AG09309 (cell line): ENCODE results near the gene SNORC.

Experiments used
- DNase-seq: peaks from one replicate; pipeline ENCODE4 v3.0.0-alpha.2; 2010; ENCODE audit warnings: low read depth
- H3K4me3 ChIP-seq: 2 replicates; pipeline ENCODE4 v1.5.1; 2011; ENCODE audit warnings: mild to moderate bottlenecking, low read depth, low read length, moderate library complexity; ENCODE audit not compliant: control insufficient read depth
- TF ChIP-seq, protein P1 (sequence below): IDR thresholded peaks from 2 replicates; pipeline ENCODE4 v1.5.1; 2011; ENCODE audit warnings: mild to moderate bottlenecking, low read depth, low read length, inconsistent platforms; ENCODE audit not compliant: insufficient read depth, control insufficient read depth; ENCODE audit errors: missing control alignments

The SNORC gene

DNA sequence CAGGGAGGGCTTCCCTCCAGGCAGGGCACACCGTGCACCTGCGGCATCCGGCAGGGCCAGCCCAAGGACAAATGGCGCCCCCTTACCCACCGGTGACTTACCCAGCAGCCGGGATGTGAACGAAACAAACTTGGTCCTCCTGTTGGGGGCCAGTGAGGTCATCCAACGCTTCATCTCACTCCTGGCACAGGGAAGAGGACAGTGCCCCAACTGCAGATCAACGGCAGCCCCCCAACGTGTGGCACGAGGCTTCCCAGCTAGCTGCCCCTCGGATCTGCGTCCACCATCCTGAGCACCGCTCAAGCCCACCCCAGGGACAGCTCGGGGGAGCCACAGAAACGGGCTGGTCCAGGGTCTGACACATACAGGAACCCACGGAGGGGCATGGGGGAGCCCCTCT lies 12.0 kb downstream of the SNORC start:
- no peak for DNase-seq
- TF ChIP-seq, protein P1, sequence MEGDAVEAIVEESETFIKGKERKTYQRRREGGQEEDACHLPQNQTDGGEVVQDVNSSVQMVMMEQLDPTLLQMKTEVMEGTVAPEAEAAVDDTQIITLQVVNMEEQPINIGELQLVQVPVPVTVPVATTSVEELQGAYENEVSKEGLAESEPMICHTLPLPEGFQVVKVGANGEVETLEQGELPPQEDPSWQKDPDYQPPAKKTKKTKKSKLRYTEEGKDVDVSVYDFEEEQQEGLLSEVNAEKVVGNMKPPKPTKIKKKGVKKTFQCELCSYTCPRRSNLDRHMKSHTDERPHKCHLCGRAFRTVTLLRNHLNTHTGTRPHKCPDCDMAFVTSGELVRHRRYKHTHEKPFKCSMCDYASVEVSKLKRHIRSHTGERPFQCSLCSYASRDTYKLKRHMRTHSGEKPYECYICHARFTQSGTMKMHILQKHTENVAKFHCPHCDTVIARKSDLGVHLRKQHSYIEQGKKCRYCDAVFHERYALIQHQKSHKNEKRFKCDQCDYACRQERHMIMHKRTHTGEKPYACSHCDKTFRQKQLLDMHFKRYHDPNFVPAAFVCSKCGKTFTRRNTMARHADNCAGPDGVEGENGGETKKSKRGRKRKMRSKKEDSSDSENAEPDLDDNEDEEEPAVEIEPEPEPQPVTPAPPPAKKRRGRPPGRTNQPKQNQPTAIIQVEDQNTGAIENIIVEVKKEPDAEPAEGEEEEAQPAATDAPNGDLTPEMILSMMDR: no peak
- H3K4me3 ChIP-seq: no peak overlapping the region

DNA sequence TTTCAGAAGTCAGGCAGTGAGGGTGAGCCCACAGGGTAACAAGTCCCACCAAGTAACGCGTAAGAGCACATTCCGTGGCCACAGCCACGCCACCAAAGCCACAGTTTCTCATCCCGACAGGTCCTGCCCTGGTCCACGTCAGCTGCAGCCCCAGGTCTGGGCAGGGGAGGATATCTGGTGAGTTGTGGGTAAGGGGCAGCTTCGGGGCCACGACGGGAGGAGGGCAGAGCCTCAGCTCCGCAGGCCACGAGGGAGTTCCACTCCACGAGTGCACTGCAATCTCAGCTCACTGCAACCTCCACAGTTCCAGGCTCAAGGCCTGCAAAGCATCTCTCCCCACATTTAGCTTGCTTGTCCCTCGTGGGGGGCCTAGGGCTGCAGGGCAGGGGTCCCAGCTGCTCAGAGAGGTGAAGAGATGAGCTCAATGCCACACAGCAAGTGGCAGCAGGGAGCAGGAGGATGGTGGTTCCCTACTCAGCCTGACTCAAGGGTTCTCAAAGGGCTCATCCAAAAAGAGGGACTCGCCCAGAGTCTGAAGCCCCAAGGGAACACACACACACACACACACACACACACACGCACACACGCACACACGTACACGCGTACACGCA lies 12.5 kb downstream of the SNORC start:
- TF ChIP-seq, protein P1: no peak
- no peak for DNase-seq
- H3K4me3 ChIP-seq: no peak overlapping the region

DNA sequence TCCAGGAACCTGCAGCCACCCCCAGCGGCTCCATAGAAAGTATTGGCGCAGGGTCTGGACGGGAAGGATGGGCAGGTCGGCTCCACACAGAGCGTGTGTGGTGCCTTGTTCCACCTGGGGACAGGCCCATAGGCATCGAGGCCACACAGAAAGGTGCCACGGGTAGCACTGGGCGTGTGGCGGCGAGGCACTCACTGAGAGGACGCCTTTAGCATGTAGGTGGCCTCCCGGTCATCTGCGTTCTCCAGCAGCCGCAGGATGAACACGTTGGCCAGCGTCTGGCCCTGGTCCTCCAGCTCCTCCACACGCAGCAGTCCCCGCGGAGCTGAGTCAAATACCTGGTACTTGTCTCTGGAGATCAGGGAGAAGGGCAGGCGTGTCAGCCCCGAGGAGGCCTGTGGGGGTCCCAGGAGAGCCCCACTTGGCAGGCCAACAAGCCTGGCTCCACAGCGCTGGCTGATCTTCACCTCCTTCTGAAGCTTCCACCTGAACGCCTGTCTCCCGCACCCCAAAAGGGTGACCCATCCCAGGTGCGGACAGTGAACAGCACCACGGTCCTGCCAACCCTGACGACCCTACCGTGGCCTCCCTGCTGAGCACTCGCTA lies 13.2 kb downstream of the SNORC start:
- H3K4me3 ChIP-seq: no peak overlapping the region
- DNase-seq: no peak
- TF ChIP-seq, protein P1: no peak

DNA sequence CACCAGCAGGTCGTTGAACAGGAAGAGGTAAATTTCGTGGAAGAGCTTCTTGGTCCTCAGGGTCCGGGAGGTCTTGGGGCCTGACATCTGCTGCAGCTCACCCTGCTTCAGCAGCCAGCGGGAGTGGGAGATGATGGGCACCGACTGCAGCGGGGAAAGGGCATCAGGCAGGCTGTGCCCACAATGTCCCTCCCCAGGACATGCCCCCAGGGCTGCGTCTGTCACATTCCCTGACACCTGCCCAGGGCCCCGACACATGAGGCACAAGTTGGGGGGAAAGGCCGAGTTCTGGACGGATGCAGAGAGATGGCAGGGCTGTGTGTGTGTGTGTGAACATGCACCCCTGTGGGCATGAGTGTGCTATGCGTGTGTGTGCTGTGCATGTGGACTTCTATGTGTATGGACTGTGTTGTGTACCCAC lies 13.9 kb downstream of the SNORC start:
- H3K4me3 ChIP-seq: no peak overlapping the region
- no peak for DNase-seq
- TF ChIP-seq, protein P1: no peak

DNA sequence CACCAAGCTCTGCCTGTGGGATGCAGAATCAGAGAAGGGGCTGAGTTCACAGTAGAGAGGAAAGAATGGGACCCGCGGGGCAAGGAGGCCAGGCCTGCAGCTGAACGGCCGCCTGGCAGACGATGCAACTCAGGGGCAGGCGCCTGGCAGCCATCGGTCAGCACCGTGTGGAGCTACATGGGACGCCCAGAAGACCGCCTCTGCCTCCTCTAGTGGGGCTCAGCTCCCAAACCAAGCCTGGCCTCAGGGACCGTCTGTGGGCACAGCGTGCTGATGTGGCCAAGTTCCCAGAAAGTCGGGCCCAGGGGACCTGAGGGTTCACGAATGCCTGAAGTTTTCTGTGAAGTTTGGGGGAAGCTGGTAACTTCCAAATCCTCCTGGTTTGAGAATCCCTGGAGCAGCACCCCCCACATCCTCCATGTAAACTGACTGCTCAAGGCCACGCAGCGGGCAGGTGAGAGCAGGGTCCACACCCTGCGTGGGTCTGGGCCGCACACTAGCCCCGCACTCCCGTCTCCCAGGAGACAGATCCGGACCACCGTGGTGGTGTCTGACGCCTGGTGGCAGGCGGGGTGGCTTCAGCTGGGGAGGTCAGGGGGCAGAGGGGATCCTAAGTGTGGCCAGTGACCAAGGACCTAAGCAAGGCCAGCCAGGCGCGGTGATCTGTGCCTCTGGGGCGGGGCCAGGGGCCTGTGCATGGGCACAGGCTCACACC lies 14.6 kb downstream of the SNORC start:
- H3K4me3 ChIP-seq: no peak overlapping the region
- DNase-seq: no peak
- TF ChIP-seq, protein P1: no peak

DNA sequence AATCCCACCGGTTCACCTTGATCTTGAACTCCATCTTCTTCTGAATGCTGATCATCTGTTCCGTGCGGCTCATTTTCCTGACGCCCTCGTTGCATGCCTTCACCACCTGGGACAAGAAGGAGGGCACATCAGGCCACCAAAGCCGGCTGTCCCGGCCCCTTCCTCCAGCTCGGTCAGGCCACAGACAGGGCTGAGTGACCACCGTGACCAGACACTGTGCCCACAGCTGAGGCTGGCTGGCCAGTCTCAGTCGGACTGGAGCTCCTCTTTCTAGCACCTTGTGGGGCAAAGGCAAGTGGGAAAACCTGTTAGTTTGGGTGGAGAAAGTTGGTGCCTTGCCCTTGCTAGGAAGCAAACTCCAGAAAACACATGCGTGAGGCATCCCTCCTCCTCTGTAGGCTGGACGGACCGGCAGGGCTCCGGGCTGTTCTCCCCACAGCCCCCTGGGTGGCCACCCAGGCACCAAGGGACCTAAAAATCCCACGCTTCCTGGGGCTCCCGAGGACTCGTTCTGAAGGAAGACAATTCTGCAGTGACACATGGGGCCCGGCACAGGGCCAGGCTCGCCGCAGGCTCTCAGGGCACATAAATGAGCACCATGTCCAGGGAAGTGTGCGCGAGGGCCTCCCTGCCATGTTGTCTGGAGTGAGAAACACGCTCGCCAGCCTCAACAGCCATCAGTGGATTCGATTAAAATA lies 15.3 kb downstream of the SNORC start:
- TF ChIP-seq, protein P1: no peak
- no peak overlapping the region for H3K4me3 ChIP-seq
- no peak for DNase-seq
